ENCODE measurements around the gene ADI1.

Gene ADI1

DNA sequence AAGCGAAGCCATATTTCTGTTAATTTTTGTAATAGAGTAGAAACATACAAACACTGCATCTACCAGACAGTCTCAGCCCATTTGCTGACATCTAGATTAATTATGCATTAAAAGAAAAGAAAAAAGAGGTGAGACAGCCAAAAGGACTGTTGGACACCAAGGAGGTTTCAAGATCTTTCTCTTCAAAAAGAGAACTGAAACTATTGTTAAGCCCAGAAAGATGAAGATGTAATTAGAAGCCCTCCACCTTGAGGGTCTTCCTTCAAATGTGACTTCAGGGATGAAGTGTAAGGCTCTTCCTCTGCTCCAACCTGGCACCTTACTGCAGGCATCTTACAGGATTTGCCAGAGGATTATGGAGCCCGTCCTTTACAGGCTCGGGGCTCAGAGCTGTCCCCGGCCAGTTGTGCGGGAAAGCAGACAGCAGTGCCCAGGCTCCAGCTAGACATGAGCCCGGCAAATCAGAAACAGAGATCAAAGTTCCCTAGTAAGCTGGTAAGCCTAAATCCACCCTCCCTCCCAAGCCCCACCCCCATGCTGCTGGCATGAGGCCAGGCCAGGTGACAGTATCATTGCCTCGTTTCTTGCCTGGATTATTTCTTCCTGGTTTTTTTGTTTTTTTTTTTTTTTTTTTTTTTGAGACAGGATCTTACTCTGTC, 38.9 kb downstream of the ADI1 start:
- no peak for DNase-seq (ENCODE audit: low read depth in 3 of 3)

DNA sequence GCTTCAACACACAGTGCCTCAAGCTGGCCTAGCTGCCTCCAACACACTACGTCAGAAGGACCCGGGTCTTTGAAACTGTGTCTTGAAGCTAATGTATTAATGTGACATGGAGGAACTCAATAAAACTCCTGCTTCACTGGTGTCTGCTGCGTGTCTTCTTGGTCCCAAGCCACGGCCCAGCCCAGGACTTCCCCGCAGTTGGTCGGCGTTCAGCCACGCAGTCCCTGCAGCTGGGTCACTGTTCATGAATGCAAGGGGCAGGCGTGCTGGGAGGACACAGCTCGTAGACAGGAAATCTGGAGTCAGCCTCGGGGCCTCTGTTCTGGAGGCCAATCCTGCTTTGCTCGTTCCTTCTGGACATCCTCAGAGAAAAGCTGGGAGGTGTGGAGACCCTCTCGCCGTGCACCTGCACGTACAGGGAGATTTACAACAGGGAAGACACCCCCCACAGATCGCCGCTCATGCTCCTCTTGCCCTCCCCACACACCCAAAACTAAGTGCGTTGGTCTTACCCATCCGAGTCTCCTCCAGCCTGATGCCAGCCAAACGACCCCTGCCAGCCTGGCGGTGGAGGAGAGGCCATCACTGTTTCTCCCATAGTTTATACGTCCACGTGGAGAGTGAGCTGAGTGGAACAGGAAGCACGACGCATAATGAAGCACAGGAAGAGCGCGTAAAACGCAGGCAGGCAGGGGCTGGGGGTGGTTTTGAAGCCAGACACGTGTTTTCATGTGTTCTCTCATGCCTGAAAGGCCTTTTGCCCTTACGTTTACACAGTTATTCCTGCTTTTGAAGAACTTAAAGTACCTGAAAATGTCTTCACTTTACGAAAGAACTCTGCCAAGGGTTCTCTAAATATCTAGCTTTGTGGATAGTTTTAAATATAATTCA, 39.7 kb downstream of the ADI1 start:
- no peak for DNase-seq (ENCODE audit: low read depth in 3 of 3)

DNA sequence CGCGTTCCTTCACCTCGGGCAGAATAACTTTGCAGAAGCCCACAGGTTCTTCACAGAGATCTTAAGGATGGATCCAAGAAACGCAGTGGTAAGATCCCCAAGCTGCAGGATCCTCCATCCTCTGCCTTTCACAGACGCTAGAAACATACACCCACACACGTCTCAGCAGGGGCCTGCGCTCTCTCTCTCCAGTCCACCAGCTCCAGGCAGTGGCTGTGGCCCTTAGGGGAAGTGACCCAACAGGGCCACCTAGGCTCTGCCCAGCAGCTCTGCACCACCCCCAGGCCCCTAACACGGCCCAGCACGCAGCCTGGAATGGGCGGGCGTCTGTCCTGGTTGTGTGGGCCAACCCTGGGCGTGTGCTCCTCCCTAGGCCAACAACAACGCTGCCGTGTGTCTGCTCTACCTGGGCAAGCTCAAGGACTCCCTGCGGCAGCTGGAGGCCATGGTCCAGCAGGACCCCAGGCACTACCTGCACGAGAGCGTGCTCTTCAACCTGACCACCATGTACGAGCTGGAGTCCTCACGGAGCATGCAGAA, 40.4 kb downstream of the ADI1 start:
- DNase-seq (ENCODE audit: low read depth in 3 of 3) = no peak

DNA sequence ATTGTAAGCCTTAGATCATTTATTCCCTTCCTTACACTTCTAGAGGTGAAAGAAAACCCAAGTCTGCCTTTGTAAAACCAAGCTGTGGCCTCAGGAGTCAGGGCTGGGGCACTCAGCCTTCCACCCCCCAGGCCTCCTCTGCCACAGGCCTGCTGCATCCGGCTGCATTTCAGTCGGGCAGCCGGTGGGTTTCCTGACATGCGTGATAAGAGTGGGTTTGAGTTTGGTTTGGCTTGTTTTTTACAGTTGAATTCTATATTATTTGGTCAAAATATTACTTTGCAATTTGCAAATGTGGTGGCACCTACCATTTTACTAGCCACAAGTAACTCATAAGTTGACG, 42.4 kb downstream of the ADI1 start:
- DNase-seq (ENCODE audit: low read depth in 3 of 3) = no peak

DNA sequence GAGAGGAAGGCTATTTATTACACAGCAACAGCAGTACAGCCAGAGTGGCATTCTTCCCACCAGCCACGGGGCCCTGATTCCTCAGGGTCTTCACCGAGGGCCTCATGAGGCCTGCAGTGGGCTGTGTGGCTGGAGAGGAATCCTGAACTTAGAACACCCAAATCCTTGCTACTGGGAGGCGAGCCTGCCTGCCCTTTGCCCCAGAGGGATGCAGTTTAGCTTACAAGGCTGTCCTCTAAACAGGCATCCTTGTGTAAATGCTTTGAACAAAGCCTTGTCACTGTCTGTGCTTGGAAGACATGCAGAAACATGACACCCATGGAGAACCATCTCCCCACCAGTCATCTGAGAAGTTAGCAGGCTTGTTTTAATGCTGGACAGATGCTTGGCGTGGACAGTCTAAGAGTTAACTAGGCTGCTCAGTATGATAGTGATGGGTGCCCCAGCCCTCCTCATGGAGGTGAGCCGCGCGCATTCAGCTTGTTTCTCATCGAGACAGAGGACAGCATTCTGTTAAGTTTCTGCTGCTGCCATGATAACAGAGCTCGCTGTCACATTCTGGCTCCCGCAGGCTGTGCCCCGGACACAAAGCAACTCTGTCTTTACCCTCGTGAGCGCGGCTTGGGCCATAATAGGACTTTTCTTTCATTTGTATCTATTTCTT, 42.9 kb downstream of the ADI1 start:
- DNase-seq (ENCODE audit: low read depth in 3 of 3) = no peak

DNA sequence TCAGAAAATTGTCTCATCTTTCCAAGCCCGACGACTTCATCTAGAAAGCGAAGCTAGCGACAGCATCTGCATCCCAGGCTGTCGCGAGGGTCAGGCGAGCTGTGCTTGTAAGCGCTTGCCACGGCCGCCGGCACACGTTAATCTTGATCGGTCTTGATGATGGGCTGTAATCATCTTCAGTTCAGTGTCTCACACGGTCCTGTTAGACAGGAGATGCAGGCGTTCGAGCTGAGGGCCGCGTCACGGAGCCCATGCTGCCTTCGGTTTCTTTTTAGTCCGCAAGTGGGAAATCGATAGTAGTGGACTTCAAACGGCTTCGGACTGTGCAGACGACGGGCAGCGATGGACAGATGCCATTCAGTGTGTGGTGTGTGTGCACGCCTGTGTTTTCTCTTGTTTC, 43.6 kb downstream of the ADI1 start:
- no peak for DNase-seq (ENCODE audit: low read depth in 3 of 3)

DNA sequence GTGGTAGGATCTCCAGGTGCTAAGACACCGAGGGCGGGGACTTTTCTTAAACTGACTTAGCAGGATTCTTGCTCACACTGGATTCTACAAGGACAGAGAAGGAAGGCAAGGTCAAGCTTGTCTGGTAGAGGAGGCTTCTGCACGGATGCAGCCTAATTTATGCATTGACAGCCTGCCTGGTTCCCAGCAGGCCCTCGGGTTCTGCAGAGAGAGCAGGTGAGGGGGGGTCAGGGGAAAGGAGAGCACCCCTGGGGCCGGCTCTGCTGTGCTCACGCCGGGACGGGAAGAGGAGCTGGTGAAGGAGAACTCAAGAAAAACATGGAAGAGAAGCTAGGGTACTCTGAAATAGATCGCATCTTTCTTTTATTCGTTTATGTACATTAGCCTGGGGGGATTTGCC, 46.4 kb downstream of the ADI1 start:
- no peak for DNase-seq (ENCODE audit: low read depth in 3 of 3)

DNA sequence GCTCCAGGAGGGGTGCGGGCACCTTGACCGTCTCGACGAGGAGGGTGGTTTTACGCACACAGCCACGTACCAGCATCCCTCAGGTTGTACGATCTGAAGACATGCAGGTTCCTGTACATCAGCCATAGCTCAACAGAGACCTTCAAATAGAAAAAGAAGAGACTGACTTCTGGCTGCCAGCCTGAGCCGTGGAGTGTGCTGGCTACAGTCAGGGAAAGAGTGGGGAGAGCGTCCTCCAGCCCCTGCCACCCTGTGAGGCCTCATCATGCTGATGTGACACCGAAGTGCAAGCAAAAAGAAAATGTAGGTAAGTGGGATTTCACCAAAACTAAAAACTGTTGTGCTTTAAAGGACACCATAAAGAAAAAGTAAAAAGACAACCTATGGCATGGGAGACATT, 47.0 kb downstream of the ADI1 start:
- no peak for DNase-seq (ENCODE audit: low read depth in 3 of 3)

DNA sequence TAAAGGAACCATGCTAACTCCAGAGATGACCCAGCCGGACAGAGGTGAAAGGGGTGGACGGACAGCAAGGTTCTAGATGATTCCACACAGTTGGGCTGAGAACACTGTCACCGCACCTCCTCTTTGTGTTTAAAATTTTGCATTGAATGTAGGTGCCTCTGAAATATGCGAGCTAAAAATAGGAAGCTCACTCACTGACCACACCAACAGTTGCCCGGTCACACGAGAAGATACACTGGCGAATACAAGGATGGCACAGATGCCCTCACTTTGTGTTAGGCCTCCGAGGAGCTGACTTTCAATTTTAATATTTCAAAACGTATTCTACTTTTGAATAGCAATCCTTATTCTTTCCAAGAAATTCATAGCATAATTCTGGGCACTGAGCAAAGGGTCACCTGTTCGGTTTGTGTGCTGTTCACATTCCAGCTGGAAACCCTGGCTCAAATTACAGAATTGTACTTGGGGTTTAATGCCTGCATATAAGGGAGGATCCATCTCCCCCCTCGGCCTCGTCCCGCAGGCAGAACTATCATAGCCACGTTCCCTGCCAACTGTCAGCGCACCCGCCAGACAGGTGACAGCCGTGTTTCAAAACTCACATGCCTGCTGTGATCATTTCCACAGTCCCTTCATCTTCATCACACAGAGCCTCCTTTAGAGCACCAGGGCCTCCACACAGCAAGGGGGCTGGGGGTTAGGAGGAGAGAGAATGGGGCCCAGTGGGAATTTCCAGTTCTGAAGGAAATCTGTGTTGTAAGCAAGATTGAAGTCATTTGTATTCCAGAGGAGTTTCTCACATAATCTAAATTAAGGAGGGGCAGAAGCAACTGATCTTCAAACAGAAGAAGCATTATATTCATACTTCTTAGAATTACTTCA, 48.2 kb downstream of the ADI1 start:
- DNase-seq (ENCODE audit: low read depth in 3 of 3) = no peak

DNA sequence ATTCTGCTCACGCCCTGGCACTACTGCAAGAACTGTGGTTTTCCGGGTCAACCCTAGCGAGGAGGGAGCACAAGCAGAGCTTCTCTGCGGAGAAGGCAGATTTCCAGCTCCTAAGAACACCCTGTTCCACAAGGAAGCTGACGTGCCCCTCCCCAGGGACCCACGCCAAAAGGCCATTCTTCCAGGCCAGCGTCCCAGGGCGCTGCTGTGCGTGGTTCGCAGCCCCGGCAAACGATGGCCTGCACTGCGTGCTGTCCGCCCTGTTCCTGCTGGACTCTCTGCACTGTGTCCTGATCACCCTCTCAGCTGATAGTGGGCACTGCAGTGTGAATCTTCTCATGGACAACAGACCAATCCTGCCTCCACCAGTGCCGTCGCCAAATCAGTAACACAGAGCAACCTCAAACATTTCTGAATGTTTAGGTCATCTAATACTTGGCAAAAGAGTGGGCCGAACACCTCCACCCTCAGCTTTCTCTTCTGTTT, 49.1 kb downstream of the ADI1 start:
- no peak for DNase-seq (ENCODE audit: low read depth in 3 of 3)

DNA sequence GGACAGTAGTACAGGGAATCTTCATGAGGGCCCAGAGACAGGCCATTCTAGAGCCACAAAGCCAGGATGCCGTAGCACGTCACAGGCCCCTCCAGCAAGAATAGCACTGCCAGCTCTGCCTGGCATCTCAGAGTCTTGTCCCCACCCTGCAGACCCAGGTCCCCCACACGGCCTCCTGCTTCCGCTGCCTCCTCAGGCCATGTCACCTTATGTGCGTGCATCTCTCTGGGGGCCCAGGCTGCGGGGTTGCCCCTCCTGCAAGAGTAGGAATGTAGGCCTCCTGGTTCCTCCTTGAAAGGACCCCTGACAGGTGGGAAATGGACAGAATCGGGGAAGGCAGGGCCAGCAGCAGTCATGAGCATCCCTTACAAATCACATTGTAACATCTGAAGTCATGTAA, 49.8 kb downstream of the ADI1 start:
- no peak for DNase-seq (ENCODE audit: low read depth in 3 of 3)

DNA sequence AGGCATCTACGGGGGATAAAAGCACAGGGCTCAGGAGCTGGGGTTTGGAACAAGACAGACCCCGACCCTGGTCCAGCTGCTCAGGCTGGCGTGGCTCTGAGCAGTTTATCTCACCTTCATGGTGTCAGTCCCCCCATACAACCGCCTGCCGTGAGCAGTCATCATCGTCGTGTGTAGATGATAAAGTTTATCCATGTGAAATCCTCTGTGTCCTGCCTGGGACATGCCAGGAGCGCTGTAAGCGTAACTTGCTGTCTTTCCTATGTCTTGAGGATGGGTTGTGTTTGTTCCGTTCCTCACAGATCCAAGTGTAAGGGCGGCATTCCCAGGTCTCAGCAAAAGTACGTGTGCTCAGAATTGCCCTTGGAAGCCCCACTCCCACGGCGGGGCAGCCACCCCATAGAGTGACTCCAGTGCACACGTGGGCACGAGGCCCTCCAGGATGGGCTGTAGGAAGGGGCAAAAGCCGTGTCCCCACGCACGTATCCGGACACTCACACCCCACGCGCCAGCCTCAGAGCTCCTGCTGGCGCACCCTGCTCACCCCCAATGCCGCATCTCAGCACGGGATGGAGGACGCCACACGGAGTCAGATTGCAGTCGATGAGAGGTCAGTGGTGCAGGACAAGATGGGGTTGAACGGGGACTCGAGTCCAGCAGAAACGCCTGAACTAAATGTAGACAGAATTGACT, 50.9 kb downstream of the ADI1 start:
- DNase-seq (ENCODE audit: low read depth in 3 of 3) = no peak

DNA sequence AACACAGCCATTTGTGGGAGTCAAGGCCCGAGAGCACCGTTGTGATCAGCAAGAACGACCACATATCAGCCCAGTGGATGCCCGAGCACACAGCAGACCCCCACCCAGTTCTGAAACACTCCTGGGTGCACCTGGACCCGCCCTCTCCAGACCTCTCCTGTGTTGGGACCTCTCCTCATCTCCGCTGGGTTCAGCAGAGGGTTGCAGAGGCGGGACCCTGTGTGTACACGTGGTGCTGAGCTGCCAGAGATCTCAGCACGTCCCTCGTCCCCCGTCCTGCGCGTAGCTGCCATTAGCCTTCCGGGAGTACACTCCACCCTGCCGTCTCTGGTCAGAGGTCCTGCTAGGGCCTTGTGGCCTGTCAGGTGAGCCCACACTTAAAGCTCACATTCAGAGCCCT, 51.7 kb downstream of the ADI1 start:
- DNase-seq (ENCODE audit: low read depth in 3 of 3) = no peak

DNA sequence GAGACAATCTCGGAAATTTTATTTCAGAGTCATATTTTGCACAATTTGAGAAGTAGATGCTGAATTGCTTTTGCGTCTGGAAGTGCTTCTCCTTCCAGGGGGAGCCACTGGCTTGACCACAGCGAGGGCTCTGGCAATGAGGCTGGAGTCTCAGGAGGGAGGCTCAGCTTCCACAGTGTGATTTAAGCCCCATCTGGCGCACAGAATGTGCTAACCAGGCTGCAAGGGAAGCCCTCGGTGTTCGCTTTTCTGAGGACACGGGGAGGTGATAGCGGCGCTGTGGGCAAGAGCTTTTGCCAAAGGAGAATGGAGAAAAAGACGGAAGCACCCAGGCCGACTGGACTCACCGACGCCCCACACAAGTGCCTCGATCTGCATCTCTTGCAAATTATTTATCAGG, 52.4 kb downstream of the ADI1 start:
- DNase-seq (ENCODE audit: low read depth in 3 of 3) = no peak

DNA sequence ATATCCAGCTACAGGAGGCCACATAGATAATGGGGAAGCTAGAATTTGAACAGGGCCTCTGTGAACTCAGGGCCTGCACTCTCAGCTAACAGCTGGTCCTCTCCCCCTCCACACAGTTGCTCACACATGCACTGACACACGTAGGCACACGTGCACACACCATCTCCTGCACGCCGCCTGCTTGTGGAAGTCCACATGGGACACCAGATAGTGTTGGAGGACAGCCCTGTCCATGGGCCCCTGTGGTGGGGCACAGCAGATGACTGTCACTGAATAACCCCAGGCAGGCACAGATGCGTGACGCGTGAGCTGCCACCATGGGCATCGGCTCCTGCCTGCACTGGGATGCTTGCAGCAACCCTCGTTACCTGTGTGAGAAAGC, 52.9 kb downstream of the ADI1 start:
- DNase-seq (ENCODE audit: low read depth in 3 of 3) = no peak

DNA sequence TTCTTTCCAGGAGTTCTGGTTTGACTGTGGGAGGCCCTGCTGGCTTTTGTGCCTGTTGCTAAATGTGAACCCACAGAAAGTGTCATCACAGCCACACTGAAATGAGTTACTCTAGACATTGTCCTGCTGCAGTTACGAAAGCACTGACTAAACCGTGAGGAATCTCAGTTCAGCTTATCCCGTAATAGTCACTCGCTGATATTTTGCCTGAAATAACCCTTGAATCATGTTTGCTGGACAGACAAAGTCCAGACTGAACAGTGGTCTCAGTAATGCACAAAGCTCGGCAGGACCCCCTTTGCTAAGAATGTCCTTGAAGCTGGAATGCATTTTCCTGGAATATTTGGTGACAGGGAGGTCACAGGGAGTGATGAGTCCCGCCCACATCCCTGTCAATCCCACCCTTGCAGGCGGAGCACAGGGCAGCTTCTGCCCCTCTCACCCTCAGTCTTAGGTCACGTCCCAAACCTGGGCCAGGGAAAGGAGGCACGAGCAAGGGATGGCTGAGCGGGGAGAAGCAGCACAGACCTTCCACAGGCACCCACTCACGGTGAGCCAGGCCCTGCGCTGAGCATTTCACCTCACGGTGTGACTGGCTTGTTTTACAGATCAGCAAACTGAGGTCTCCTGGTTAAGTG, 53.4 kb downstream of the ADI1 start:
- no peak for DNase-seq (ENCODE audit: low read depth in 3 of 3)

DNA sequence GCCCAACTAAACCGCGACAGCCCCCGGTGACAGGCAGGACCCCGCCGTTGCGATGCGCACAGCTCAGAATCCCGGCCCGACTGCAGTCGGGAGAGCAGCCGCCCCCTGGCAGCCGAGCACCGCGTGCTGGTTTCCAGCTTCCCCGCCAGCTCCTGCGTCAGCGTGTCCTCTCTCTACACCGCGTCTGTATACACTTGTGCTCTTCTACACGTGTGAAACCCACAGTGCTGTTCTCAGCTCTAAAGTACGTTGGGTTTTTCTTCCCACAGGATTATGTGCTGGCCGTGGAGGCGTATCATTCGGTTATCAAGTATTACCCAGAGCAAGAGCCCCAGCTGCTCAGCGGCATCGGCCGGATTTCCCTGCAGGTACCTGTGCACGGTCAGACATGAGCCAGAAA, 54.0 kb downstream of the ADI1 start:
- no peak for DNase-seq (ENCODE audit: low read depth in 3 of 3)

DNA sequence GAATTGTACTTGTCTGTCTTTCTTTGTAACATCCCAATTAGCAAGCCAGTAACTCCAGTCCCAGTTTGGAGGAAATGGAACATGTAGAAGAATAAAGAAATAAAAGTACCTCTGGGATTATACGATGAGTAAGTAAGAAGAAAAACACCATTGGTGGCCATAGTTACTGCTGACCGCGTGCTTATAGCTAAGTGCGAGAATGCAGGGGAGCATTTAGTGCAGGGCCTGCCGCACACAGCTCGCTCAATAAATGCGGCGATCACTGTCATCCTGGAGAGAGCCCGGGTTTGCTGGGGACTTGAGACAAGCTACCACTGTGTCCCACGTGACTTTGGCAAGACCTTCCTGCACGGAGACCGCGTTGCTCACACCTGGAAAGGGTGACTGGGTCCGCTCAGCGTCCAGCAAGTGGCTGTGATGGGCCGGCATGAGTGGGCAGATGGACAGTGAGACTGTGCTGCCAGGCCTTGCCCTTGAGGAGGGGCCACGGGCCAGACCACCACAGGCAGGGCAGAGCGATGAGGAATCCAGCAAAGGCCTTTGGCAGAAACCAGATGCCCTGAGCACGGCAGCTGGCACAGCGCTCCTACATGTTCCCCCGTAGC, 54.8 kb downstream of the ADI1 start:
- no peak for DNase-seq (ENCODE audit: low read depth in 3 of 3)

DNA sequence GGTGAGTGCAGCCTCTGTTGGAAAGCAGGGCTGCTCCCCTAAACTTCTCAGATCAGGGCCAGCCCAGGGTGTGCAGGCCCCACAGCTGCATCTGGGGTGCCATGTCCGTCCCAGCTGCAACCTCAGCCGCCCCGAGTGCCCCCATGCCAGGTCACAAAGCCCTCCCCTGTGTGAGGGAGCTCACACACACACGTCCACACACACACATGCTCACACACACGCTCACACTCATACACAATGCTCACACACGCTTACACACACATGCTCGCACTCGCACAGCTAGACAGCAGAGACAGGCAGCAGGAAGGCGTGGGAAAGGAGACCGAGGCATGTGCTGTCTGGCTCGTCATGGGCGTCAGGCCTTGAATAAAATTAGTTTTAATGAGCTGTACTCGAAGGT, 55.4 kb downstream of the ADI1 start:
- no peak for DNase-seq (ENCODE audit: low read depth in 3 of 3)

DNA sequence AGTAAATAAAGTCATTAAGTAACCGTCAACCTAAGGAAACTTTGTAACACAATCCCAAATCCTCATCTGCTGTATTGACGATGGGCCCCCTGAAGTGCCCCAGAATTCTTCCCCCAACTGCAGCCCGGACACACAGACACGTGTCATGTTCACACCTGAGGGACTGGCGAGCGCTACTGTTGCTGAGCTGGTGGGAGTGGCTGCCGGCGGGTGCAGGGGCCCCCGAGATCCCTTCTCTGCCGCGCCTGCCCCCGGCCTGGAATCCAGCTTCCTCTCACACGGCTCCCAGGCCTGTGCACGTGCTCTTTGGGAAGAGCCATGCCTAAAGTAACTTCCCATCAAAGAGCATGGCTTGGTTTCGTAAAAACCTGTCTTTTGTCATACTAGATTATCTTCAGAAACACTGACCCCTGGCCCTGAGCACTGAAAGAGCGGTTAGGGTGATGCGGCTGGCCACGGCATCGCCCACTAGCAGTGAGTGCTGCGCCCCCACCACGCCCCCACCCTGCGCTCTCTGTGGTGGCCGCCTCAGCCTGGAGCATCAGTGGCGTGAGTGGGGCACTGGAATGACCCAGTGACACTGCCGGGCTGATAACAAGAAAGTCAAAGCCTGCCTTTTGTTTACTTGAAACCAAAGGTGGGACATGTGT, 56.0 kb downstream of the ADI1 start:
- no peak for DNase-seq (ENCODE audit: low read depth in 3 of 3)

Measured in stimulated activated CD4-positive, alpha-beta T cell treated with anti-CD3 and anti-CD28 coated beads, TNF-alpha, amount 100 ng/mL, for 24 hours (primary cell).